GM19240 (cell line): ENCODE measurements around the gene WAC.
"Not testable (repeated sequence)": the region's sequence is repeated elsewhere in the genome, so short reads cannot be mapped to it uniquely, and the experiment has no call there.

Experiments
- DNase-seq: peaks from one replicate; pipeline ENCODE4 v3.0.0; 2011; ENCODE audit warnings: low spot score; ENCODE audit not compliant: insufficient read length

The WAC gene

GRCh38 chr10:28606568-28606967 lies 73.7 kb downstream of the WAC start:
- DNase-seq = no peak

- not testable (repeated sequence) for DNase-seq
Observed at GRCh38 chr10:28609636-28610035, 76.7 kb downstream of the WAC start.

- no peak for DNase-seq
Observed at GRCh38 chr10:28612877-28613276, 80.0 kb downstream of the WAC start.

GRCh38 chr10:28616514-28616913 lies 83.6 kb downstream of the WAC start:
- DNase-seq = no peak

- no peak for DNase-seq
Observed at GRCh38 chr10:28619455-28619854, 86.5 kb downstream of the WAC start.

- DNase-seq = no peak
Observed at GRCh38 chr10:28620251-28620650, 87.3 kb downstream of the WAC start.

GRCh38 chr10:28623483-28623882 lies 90.6 kb downstream of the WAC start:
- no peak for DNase-seq

- DNase-seq = no peak
Observed at GRCh38 chr10:28624351-28624750, 91.4 kb downstream of the WAC start.

GRCh38 chr10:28627102-28627501 lies 94.2 kb downstream of the WAC start:
- DNase-seq = no peak

- peak; percentile 29 for DNase-seq
Observed at GRCh38 chr10:28628184-28628893, 95.4 kb downstream of the WAC start.

- no peak for DNase-seq
Observed at GRCh38 chr10:28631896-28632583, 99.1 kb downstream of the WAC start.

GRCh38 chr10:28632584-28632945 lies 99.6 kb downstream of the WAC start:
- DNase-seq = no peak

- no peak for DNase-seq
Observed at GRCh38 chr10:28633750-28634149, 100.8 kb downstream of the WAC start.

- no peak for DNase-seq
Observed at GRCh38 chr10:28637346-28637745, 104.4 kb downstream of the WAC start.

GRCh38 chr10:28638392-28638791 lies 105.5 kb downstream of the WAC start:
- no peak for DNase-seq

GRCh38 chr10:28640551-28640950 lies 107.6 kb downstream of the WAC start:
- no peak for DNase-seq

GRCh38 chr10:28644647-28645046 lies 111.7 kb downstream of the WAC start:
- no peak for DNase-seq

- no peak for DNase-seq
Observed at GRCh38 chr10:28652106-28652505, 119.2 kb downstream of the WAC start.

GRCh38 chr10:28652703-28653102 lies 119.8 kb downstream of the WAC start:
- no peak for DNase-seq

GRCh38 chr10:28658824-28659223 lies 125.9 kb downstream of the WAC start:
- DNase-seq = not testable (repeated sequence)

- DNase-seq = no peak
Observed at GRCh38 chr10:28661035-28661434, 128.1 kb downstream of the WAC start.

GRCh38 chr10:28663576-28664368 lies 130.9 kb downstream of the WAC start:
- DNase-seq = peak; percentile 74
